H1 (cell line): Measurements from ENCODE around the gene RNU7-1. TPM values are rescaled to one million over a fixed set of nuclear protein-coding genes. Genes with fewer than 3 reads are reported as not detected.

Experiments
- CTCF ChIA-PET: fragments of 300-600 bp; sonication (Branson Sonifier 250); formaldehyde crosslinking; loops from one replicate; lab custom pipeline; 2021; ENCODE audit not compliant: partially characterized antibody; lab: Charles Lee
- POLR2A ChIA-PET: fragments of 300-600 bp; sonication (Branson Sonifier 250); formaldehyde crosslinking; loops from one replicate; lab custom pipeline; 2021; ENCODE audit warnings: inconsistent platforms; ENCODE audit not compliant: partially characterized antibody; lab: Charles Lee
- DNase-seq, 2 experiments: peaks; one replicate each; pipeline versions ENCODE4 v3.0.0 to v3.0.0-alpha.2; 2010 to 2022; ENCODE audit warnings: low spot score in 2 of 2, low read depth in 1 of 2, mixed read lengths in 1 of 2
- FAIRE-seq: peaks from 2 replicates; lab custom pipeline; 2011; peaks lifted over from hg19 to GRCh38; lab: Jason Lieb, UNC
- H2AFZ ChIP-seq: 2 replicates; pipeline ENCODE4 v1.8.1; 2012; ENCODE audit warnings: low read length, inconsistent platforms
- H2AK5ac ChIP-seq: 2 replicates; pipeline ENCODE4 v1.6.1; 2013; ENCODE audit warnings: low read depth, low read length
- H2BK120ac ChIP-seq: replicated peaks from 2 replicates; pipeline ENCODE3; 2013; ENCODE audit warnings: low read depth, low read length, inconsistent platforms
- H2BK12ac ChIP-seq: 2 replicates; pipeline ENCODE4 v1.6.1; 2013; ENCODE audit warnings: low read depth, low read length
- H2BK15ac ChIP-seq: 2 replicates; pipeline ENCODE4 v1.6.1; 2013; ENCODE audit warnings: low read length
- H2BK20ac ChIP-seq: 2 replicates; pipeline ENCODE4 v1.6.1; 2013; ENCODE audit warnings: low read length
- H2BK5ac ChIP-seq: 2 replicates; pipeline ENCODE4 v1.6.1; 2013; ENCODE audit warnings: low read depth, low read length
- H3K14ac ChIP-seq: 2 replicates; pipeline ENCODE4 v1.6.1; 2013; ENCODE audit warnings: inconsistent platforms; ENCODE audit not compliant: insufficient read length
- H3K18ac ChIP-seq: 2 replicates; pipeline ENCODE4 v1.6.1; 2013; ENCODE audit warnings: low read length; ENCODE audit errors: extremely low read depth
- H3K23ac ChIP-seq: 2 replicates; pipeline ENCODE4 v1.6.1; 2013; ENCODE audit warnings: inconsistent platforms; ENCODE audit not compliant: insufficient read length
- H3K23me2 ChIP-seq: 2 replicates; pipeline ENCODE4 v1.6.1; 2013; ENCODE audit warnings: low read depth, low read length
- H3K27ac ChIP-seq: 2 replicates; pipeline ENCODE4 v1.6.1; 2011; ENCODE audit warnings: low read depth, low read length, inconsistent platforms
- H3K27me3 ChIP-seq, 4 experiments: replicated peaks in 1 of 4; 1 replicate in 1 of 4; 2 replicates in 3 of 4; pipeline versions ENCODE4 v1.6.1 to v1.8.1; 2011 to 2013; ENCODE audit warnings: low read length in 3 of 4, mild to moderate bottlenecking in 3 of 4, inconsistent platforms in 2 of 4, mixed read lengths in 2 of 4, moderate library complexity in 1 of 4; ENCODE audit not compliant: control insufficient read depth in 3 of 4, insufficient read depth in 3 of 4; ENCODE audit errors: extremely low read depth in 1 of 4
- H3K36me3 ChIP-seq, 4 experiments: 2 replicates each; pipeline versions ENCODE4 v1.6.1 to v1.8.1; 2011 to 2013; ENCODE audit warnings: mild to moderate bottlenecking in 4 of 4, low read length in 3 of 4, moderate library complexity in 2 of 4, control low read depth in 1 of 4, inconsistent platforms in 1 of 4; ENCODE audit not compliant: insufficient read depth in 4 of 4, control insufficient read depth in 2 of 4
- H3K4ac ChIP-seq: replicated peaks from 2 replicates; pipeline ENCODE3; 2013; ENCODE audit warnings: low read length, low read depth, mixed read lengths, inconsistent platforms; ENCODE audit not compliant: insufficient read length
- H3K4me1 ChIP-seq, 4 experiments: replicated peaks in 1 of 4; 1 replicate in 1 of 4; 2 replicates in 3 of 4; pipeline versions ENCODE4 v1.6.1 to v1.8.1; 2011 to 2013; ENCODE audit warnings: low read length in 3 of 4, inconsistent platforms in 2 of 4, mixed read lengths in 1 of 4; ENCODE audit not compliant: insufficient read depth in 4 of 4, control insufficient read depth in 3 of 4
- H3K4me2 ChIP-seq, 2 experiments: 2 replicates each; pipeline versions ENCODE4 v1.6.1 to v1.8.1; 2011 to 2013; ENCODE audit warnings: low read depth in 2 of 2, low read length in 2 of 2, control low read depth in 1 of 2, inconsistent platforms in 1 of 2, mild to moderate bottlenecking in 1 of 2; ENCODE audit not compliant: insufficient read depth in 1 of 2
- H3K4me3 ChIP-seq, 4 experiments: fragments of 200-600, 300-600 bp in 1 of 4; sonication (generic), shearing (Covaris generic), sonication (Bioruptor Twin) in 1 of 4; 2 replicates each; pipeline versions ENCODE4 v1.5.1 to v1.8.1; 2011 to 2016; ENCODE audit warnings: low read length in 4 of 4, low read depth in 3 of 4, control low read depth in 2 of 4, inconsistent platforms in 2 of 4, mild to moderate bottlenecking in 2 of 4, mixed read lengths in 1 of 4, moderate library complexity in 1 of 4; ENCODE audit not compliant: insufficient read depth in 2 of 4; ENCODE audit errors: extremely low read depth in 1 of 4
- H3K56ac ChIP-seq: replicated peaks from 2 replicates; pipeline ENCODE3; 2013; ENCODE audit warnings: low read depth, mild to moderate bottlenecking, mixed read lengths, low read length, inconsistent platforms; ENCODE audit not compliant: insufficient read length
- H3K79me1 ChIP-seq: 2 replicates; pipeline ENCODE4 v1.6.1; 2013; ENCODE audit warnings: low read depth, low read length, control low read depth
- H3K79me2 ChIP-seq, 2 experiments: 2 replicates each; pipeline versions ENCODE4 v1.6.1 to v1.8.1; 2012 to 2013; ENCODE audit warnings: low read length in 2 of 2, mild to moderate bottlenecking in 2 of 2, inconsistent platforms in 1 of 2; ENCODE audit not compliant: insufficient read depth in 2 of 2, control insufficient read depth in 1 of 2
- H3K9ac ChIP-seq, 4 experiments: replicated peaks in 1 of 4; 1 replicate in 1 of 4; 2 replicates in 3 of 4; pipeline versions ENCODE4 v1.6.1 to v1.8.1; 2011 to 2013; ENCODE audit warnings: low read depth in 3 of 4, low read length in 3 of 4, control low read depth in 2 of 4, mild to moderate bottlenecking in 2 of 4, moderate library complexity in 2 of 4, inconsistent platforms in 1 of 4; ENCODE audit errors: extremely low read depth in 1 of 4
- H3K9me3 ChIP-seq, 2 experiments: 2 replicates each; pipeline versions ENCODE4 v1.6.1 to v1.8.1; 2012 to 2013; ENCODE audit warnings: mild to moderate bottlenecking in 2 of 2, moderate library complexity in 2 of 2, control low read depth in 1 of 2, inconsistent platforms in 1 of 2, low read depth in 1 of 2, low read length in 1 of 2, mixed read lengths in 1 of 2; ENCODE audit not compliant: insufficient read depth in 2 of 2
- H4K20me1 ChIP-seq, 2 experiments: replicated peaks in 1 of 2; 2 replicates each; pipeline versions ENCODE3 to v1.8.1; 2011 to 2013; ENCODE audit warnings: inconsistent platforms in 2 of 2, low read length in 2 of 2, mild to moderate bottlenecking in 1 of 2; ENCODE audit not compliant: insufficient read depth in 2 of 2, control insufficient read depth in 1 of 2
- H4K5ac ChIP-seq: 2 replicates; pipeline ENCODE4 v1.6.1; 2013; ENCODE audit warnings: low read length, low read depth, mixed read lengths, inconsistent platforms; ENCODE audit not compliant: insufficient read length
- H4K8ac ChIP-seq: 2 replicates; pipeline ENCODE4 v1.8.0; 2013; ENCODE audit warnings: mild to moderate bottlenecking, moderate library complexity, low read length, inconsistent platforms; ENCODE audit not compliant: insufficient read depth; ENCODE audit errors: extremely low read depth
- H4K91ac ChIP-seq: replicated peaks from 2 replicates; pipeline ENCODE3; 2013; ENCODE audit warnings: low read length, mixed read lengths, inconsistent platforms; ENCODE audit not compliant: insufficient read length
- ATF2 ChIP-seq: IDR thresholded peaks from 2 replicates; pipeline ENCODE4 v1.6.1; 2012; ENCODE audit warnings: low read length, inconsistent platforms
- CHD2 ChIP-seq: IDR thresholded peaks from 2 replicates; pipeline ENCODE4 v1.6.1; 2012; ENCODE audit warnings: low read length, improper control_type of control experiment
- CREB1 ChIP-seq: IDR thresholded peaks from 2 replicates; pipeline ENCODE4 v1.6.1; 2012; ENCODE audit warnings: inconsistent platforms
- E2F6 ChIP-seq: IDR thresholded peaks from 2 replicates; pipeline ENCODE4 v1.6.1; 2012; ENCODE audit warnings: inconsistent platforms
- HDAC6 ChIP-seq: IDR thresholded peaks from one replicate; pipeline ENCODE4 v1.7.1; 2012; ENCODE audit warnings: low read depth, mild to moderate bottlenecking, inconsistent platforms, low read length, moderate library complexity
- NRF1 ChIP-seq: IDR thresholded peaks from 2 replicates; pipeline ENCODE4 v1.6.1; 2011; ENCODE audit warnings: mild to moderate bottlenecking, low read depth, low read length, improper control_type of control experiment
- SIN3A ChIP-seq, 2 experiments: IDR thresholded peaks in 1 of 2; conservative IDR thresholded peaks in 1 of 2; 2 replicates each; pipeline ENCODE4 v1.6.1; 2011 to 2012; ENCODE audit warnings: low read length in 2 of 2, improper control_type of control experiment in 1 of 2, low read depth in 1 of 2, mild to moderate bottlenecking in 1 of 2
- SIX5 ChIP-seq: IDR thresholded peaks from 2 replicates; pipeline ENCODE4 v1.6.1; 2011; ENCODE audit warnings: mild to moderate bottlenecking, low read depth, low read length
- TAF7 ChIP-seq: optimal IDR thresholded peaks from 2 replicates; pipeline ENCODE3; 2011; ENCODE audit warnings: low read depth, mild to moderate bottlenecking, inconsistent platforms, low read length, moderate library complexity, borderline replicate concordance
- WGBS, 2 experiments: shearing (Covaris generic) in 1 of 2; methylation state at CpG; one replicate each; pipeline versions ENCODE4 v1.1.6 to v1.1.7; 2013 to 2015; ENCODE audit warnings: low lambda C conversion rate in 2 of 2, mixed read lengths in 2 of 2, inconsistent platforms in 1 of 2, low coverage in 1 of 2, missing lambda C conversion rate in 1 of 2; ENCODE audit not compliant: insufficient replicate concordance in 2 of 2, insufficient coverage in 1 of 2, insufficient read length in 1 of 2; ENCODE audit errors: extremely low coverage in 1 of 2, missing lambda C conversion rate in 1 of 2; 5-methylcytosine and 5-hydroxymethylcytosine counted together
- polyA plus RNA-seq, 7 experiments: library from polyadenylated mRNA; depleted of rRNA in 3 of 7; stranded (reverse) in 5 of 7; unstranded in 2 of 7; fragments of >200 nt in 5 of 7; fragments of 200-250 nt in 2 of 7; gene quantifications; 1 replicate in 5 of 7; 2 replicates in 1 of 7; 4 replicates in 1 of 7; pipeline versions ENCODE4 v1.2.1 to v1.2.3, GENCODE V29; 2011 to 2013; ENCODE audit warnings: missing spikeins in 2 of 7, mixed read lengths in 2 of 7
- total RNA-seq: library from RNA; stranded (reverse); fragmentation: NEBNext Ultra II Directional; extraction: Animal tissue kit (Norgen Biotek cat#: 25700); gene quantifications from 2 replicates; pipeline ENCODE4 v1.2.1, GENCODE V29; 2021

The RNU7-1 gene
- total and polyA plus RNA-seq, 2 of the 8 experiments (the other 6 are each of a cell fraction or from before 2014, with no cell fraction given) = not detected

GRCh38 chr12:6965026-6965661 is 21.5 kb downstream of the RNU7-1 start:
- no peaks in the 10 kb centered on the region for H3K9me3 ChIP-seq
- H3K4ac ChIP-seq = peak overlapping the region; percentile 19
- no peak overlapping the region for H4K5ac ChIP-seq
- no peak overlapping the region for H2BK12ac ChIP-seq
- no peak overlapping the region for H2BK20ac ChIP-seq
- H3K23me2 ChIP-seq = peaks cover 18% of the 10 kb centered on the region
- 38% methylated on average over 12 of the region's 12 CpGs; no CpG with 5 or more reads in 1 of the 2 experiments for WGBS, 2 experiments
- DNase-seq = peak in 1 of 2 experiments; percentile 88
- H2AFZ ChIP-seq = no peak overlapping the region
- peaks cover 12 to 50% (median 32%) of the 10 kb centered on the region in 4 experiments for H3K4me1 ChIP-seq
- peaks cover 10 to 36% of the 10 kb centered on the region in 2 experiments; a peak in 3 of 4 replicates for H3K79me2 ChIP-seq
- POLR2A ChIA-PET = interaction anchor here (0.6 to 44.0 kb wide), 13 partner anchors 4 to 148 kb away, joined by 3 to 1596 read pairs (median 7); partner anchors contain the start of genes ATN1, C12orf57, C1R and C1RL
- H4K20me1 ChIP-seq = peaks cover 2 to 4% of the 10 kb centered on the region in 2 experiments
- H2BK5ac ChIP-seq = peak overlapping the region; percentile 94
- H3K4me3 ChIP-seq = peak overlapping the region in 2 of 4 experiments; percentile 23 to 79; a peak in 2 of 8 replicates
- peaks cover 2% of the 10 kb centered on the region; the same call in 1 of the 2 replicates for H3K79me1 ChIP-seq
- H3K9ac ChIP-seq = peak overlapping the region in 1 of 4 experiments; percentile 13; a peak in 2 of 7 replicates
- FAIRE-seq = no peak
- H4K91ac ChIP-seq = no peak overlapping the region
- H3K36me3 ChIP-seq = peaks cover 28 to 45% (median 32%) of the 10 kb centered on the region in 4 experiments
- CTCF ChIA-PET = interaction anchor here (0.6 to 12.2 kb wide), 26 partner anchors 10 to 159 kb away, joined by 3 to 277 read pairs (median 4); partner anchors contain the start of genes C12orf57, PTPN6 and RNU7-1
- peak overlapping the region; percentile 66 to 93 for H3K4me2 ChIP-seq
- H3K56ac ChIP-seq = peak overlapping the region; percentile 37
- H3K27ac ChIP-seq = peak overlapping the region; percentile 43; the same call in 1 of the 2 replicates
- no peak overlapping the region for H2BK120ac ChIP-seq
- no peaks in the 10 kb centered on the region for H3K27me3 ChIP-seq
- no peak overlapping the region for H3K23ac ChIP-seq
- 0 out of 2 replicates have a peak overlapping the region, but pooled peaks have one; percentile 89 for H2AK5ac ChIP-seq
- H3K14ac ChIP-seq = no peak overlapping the region
- peak overlapping the region; percentile 72; the same call in 1 of the 2 replicates for H4K8ac ChIP-seq
- peak overlapping the region; percentile 51; the same call in 1 of the 2 replicates for H3K18ac ChIP-seq
- H2BK15ac ChIP-seq = peak overlapping the region; percentile 41; the same call in 1 of the 2 replicates
- TF ChIP-seq HDAC6 (no peak), SIX5 (no peak), SIN3A (conservative IDR thresholded peaks at IDR 0.05 in 1 of 2, IDR thresholded peaks at IDR 0.05 in 1 of 2; ENCODE audit: low read depth in 1 of 2, low read length in 2 of 2) (peak in 1 of 2 experiments; percentile 88; a peak in 2 of 4 replicates), E2F6 (no peak), ATF2 (no peak), CREB1 (no peak), TAF7 (no peak), NRF1 (0 out of 2 replicates have a peak, but pooled peaks have one; percentile 21), CHD2 (no peak)
